Measurements from ENCODE around the gene B9D2.

The B9D2 gene

GRCh38 chr19:41307954-41308449 lies 55.9 kb downstream of the B9D2 start:
- DNase-seq: no peak

- DNase-seq: no peak
Observed at GRCh38 chr19:41307090-41307875, 56.7 kb downstream of the B9D2 start.

GRCh38 chr19:41305927-41306793 lies 57.8 kb downstream of the B9D2 start:
- DNase-seq: no peak

- no peak for DNase-seq
Observed at GRCh38 chr19:41304706-41305483, 59.1 kb downstream of the B9D2 start.

All from NCI-H2107 (cell line).